HL-60 (cell line): Measurements from ENCODE around the gene SPATA9.

Source experiments
- DNase-seq, 2 experiments: peaks; one replicate each; pipeline ENCODE4 v3.0.0-alpha.2; 2010 to 2020; ENCODE audit warnings: low read depth in 1 of 2, low spot score in 1 of 2
- H3K27ac ChIP-seq: fragments of 250-450 bp; sonication (Bioruptor Pico); replicated peaks from 2 replicates; pipeline ENCODE4 v1.5.1; 2020; ENCODE audit warnings: mild to moderate bottlenecking, moderate library complexity
- H3K27me3 ChIP-seq: fragments of 250-450 bp; sonication (Bioruptor Pico); 2 replicates; pipeline ENCODE4 v1.5.1; 2021; ENCODE audit warnings: mild to moderate bottlenecking, moderate library complexity; ENCODE audit not compliant: insufficient read depth, poor library complexity, severe bottlenecking
- H3K4me3 ChIP-seq: replicated peaks from 2 replicates; pipeline ENCODE4 v1.5.1; 2011; ENCODE audit warnings: mild to moderate bottlenecking, control low read depth, low read length; ENCODE audit not compliant: insufficient read depth
- GABPA ChIP-seq: IDR thresholded peaks from 2 replicates; pipeline ENCODE4 v1.6.1; 2012; ENCODE audit warnings: low read depth
- POLR2AphosphoS5 ChIP-seq: IDR thresholded peaks from 2 replicates; pipeline ENCODE4 v1.6.1; 2012; ENCODE audit warnings: low read depth
- REST ChIP-seq: IDR thresholded peaks from 2 replicates; pipeline ENCODE4 v1.6.1; 2012; ENCODE audit warnings: low read depth; ENCODE audit not compliant: insufficient replicate concordance
- SPI1 ChIP-seq: IDR thresholded peaks from 2 replicates; pipeline ENCODE4 v1.6.1; 2012; ENCODE audit warnings: low read depth, mild to moderate bottlenecking, borderline replicate concordance
- TF ChIP-seq, protein P1 (sequence below): IDR thresholded peaks from one replicate; pipeline ENCODE4 v1.5.1; 2011; ENCODE audit warnings: low read length, control low read depth, inconsistent platforms; ENCODE audit not compliant: insufficient read depth

The SPATA9 gene

GRCh38 chr5:95626701-95627100, 56.1 kb downstream of the SPATA9 start:
- DNase-seq = no peak
- Histone ChIP-seq H3K27me3 (no peaks in the 10 kb centered on the region), H3K27ac (no peak overlapping the region), H3K4me3 (no peak overlapping the region)
- TF ChIP-seq REST (no peak), GABPA (no peak), POLR2AphosphoS5 (no peak), SPI1 (no peak)
- TF ChIP-seq, protein P1, sequence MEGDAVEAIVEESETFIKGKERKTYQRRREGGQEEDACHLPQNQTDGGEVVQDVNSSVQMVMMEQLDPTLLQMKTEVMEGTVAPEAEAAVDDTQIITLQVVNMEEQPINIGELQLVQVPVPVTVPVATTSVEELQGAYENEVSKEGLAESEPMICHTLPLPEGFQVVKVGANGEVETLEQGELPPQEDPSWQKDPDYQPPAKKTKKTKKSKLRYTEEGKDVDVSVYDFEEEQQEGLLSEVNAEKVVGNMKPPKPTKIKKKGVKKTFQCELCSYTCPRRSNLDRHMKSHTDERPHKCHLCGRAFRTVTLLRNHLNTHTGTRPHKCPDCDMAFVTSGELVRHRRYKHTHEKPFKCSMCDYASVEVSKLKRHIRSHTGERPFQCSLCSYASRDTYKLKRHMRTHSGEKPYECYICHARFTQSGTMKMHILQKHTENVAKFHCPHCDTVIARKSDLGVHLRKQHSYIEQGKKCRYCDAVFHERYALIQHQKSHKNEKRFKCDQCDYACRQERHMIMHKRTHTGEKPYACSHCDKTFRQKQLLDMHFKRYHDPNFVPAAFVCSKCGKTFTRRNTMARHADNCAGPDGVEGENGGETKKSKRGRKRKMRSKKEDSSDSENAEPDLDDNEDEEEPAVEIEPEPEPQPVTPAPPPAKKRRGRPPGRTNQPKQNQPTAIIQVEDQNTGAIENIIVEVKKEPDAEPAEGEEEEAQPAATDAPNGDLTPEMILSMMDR = no peak

GRCh38 chr5:95624368-95624767, 58.4 kb downstream of the SPATA9 start:
- DNase-seq = no peak
- TF ChIP-seq GABPA (no peak), POLR2AphosphoS5 (no peak), REST (no peak), SPI1 (no peak)
- TF ChIP-seq, protein P1 = no peak
- H3K4me3 ChIP-seq = no peak overlapping the region
- no peaks in the 10 kb centered on the region for H3K27me3 ChIP-seq
- H3K27ac ChIP-seq = no peak overlapping the region

- DNase-seq = no peak
- TF ChIP-seq REST (no peak), GABPA (no peak), POLR2AphosphoS5 (no peak), SPI1 (no peak)
- TF ChIP-seq, protein P1 = no peak
- H3K27me3 ChIP-seq = no peaks in the 10 kb centered on the region
- no peak overlapping the region for H3K27ac ChIP-seq
- no peak overlapping the region for H3K4me3 ChIP-seq
Measured at GRCh38 chr5:95623706-95624105, 59.1 kb downstream of the SPATA9 start.
